Breast epithelium (tissue), 3 donors: Measurements from ENCODE around the gene ANKRD33.

Experiments
- CTCF ChIP-seq, 3 donors: fragments of 450-650 bp; IDR thresholded peaks; one replicate each; pipeline ENCODE4 v1.5.1; 2016 to 2017; ENCODE audit warnings: antibody characterized with exemption in 3 of 3, mild to moderate bottlenecking in 3 of 3, moderate library complexity in 3 of 3
- POLR2A ChIP-seq: fragments of 450-650 bp; IDR thresholded peaks from one replicate; pipeline ENCODE4 v1.6.1; 2016; ENCODE audit warnings: antibody characterized with exemption, mild to moderate bottlenecking, moderate library complexity
- POLR2AphosphoS5 ChIP-seq, 3 donors: sonication (generic); formaldehyde crosslinking; IDR thresholded peaks; one replicate each; pipeline ENCODE4 v1.6.1; 2017; ENCODE audit warnings: antibody characterized with exemption in 3 of 3

- TF ChIP-seq CTCF (IDR thresholded peaks at IDR 0.05) (no peak), POLR2A (no peak), POLR2AphosphoS5 (IDR thresholded peaks at IDR 0.05) (no peak)
Observed at GRCh38 chr12:51925346-51926063, 37.6 kb downstream of the ANKRD33 start.
